HepG2 (cell line): ENCODE results near the gene VEZF1. TPM values are rescaled to one million over a fixed set of nuclear protein-coding genes. Genes with fewer than 3 reads are reported as not detected.
A peak's percentile ranks its signal among the peaks of the same experiment; 100 is the strongest.

Experiments
- CENPX ChIP-seq: sonication (generic); formaldehyde crosslinking; IDR thresholded peaks from 2 replicates; pipeline ENCODE4 v1.9.0; 2021; ENCODE audit warnings: mild to moderate bottlenecking, missing genetic modification reagents, moderate library complexity
- ETV6 ChIP-seq: sonication (generic); formaldehyde crosslinking; conservative IDR thresholded peaks from 2 replicates; pipeline ENCODE4 v1.4.0; 2020; ENCODE audit warnings: missing genetic modification reagents
- FOXM1 ChIP-seq: sonication (generic); formaldehyde crosslinking; IDR thresholded peaks from 2 replicates; pipeline ENCODE4 v1.5.0; 2020; ENCODE audit warnings: missing genetic modification reagents
- KAT7 ChIP-seq: IDR thresholded peaks from 2 replicates; pipeline ENCODE4 v1.6.1; 2018; ENCODE audit warnings: borderline replicate concordance, missing compliant biosample characterization
- KMT2B ChIP-seq: IDR thresholded peaks from 2 replicates; pipeline ENCODE4 v1.6.1; 2016; ENCODE audit warnings: missing genetic modification reagents, missing compliant biosample characterization
- MAF1 ChIP-seq: sonication (generic); formaldehyde crosslinking; IDR thresholded peaks from 2 replicates; pipeline ENCODE4 v1.5.0; 2020; ENCODE audit warnings: missing genetic modification reagents, borderline replicate concordance
- MLLT10 ChIP-seq: sonication (generic); formaldehyde crosslinking; IDR thresholded peaks from 2 replicates; pipeline ENCODE4 v1.4.0; 2020; ENCODE audit warnings: missing genetic modification reagents
- NFKBIZ ChIP-seq: IDR thresholded peaks from 2 replicates; pipeline ENCODE4 v1.6.1; 2018; ENCODE audit warnings: missing genetic modification reagents, missing compliant biosample characterization
- RFXAP ChIP-seq: sonication (generic); formaldehyde crosslinking; IDR thresholded peaks from 2 replicates; pipeline ENCODE4 v1.4.0; 2020; ENCODE audit warnings: missing genetic modification reagents, borderline replicate concordance
- RORA ChIP-seq: sonication (generic); formaldehyde crosslinking; IDR thresholded peaks from 2 replicates; pipeline ENCODE4 v1.5.0; 2020; ENCODE audit warnings: mild to moderate bottlenecking, missing genetic modification reagents, moderate library complexity
- SNAI1 ChIP-seq: sonication (generic); formaldehyde crosslinking; IDR thresholded peaks from 2 replicates; pipeline ENCODE4 v1.5.0; 2020; ENCODE audit warnings: mild to moderate bottlenecking, missing genetic modification reagents, borderline replicate concordance
- TBX3 ChIP-seq: fragments of 450-650 bp; IDR thresholded peaks from 2 replicates; pipeline ENCODE4 v1.6.1; 2017; ENCODE audit warnings: antibody characterized with exemption, mild to moderate bottlenecking, inconsistent platforms, borderline replicate concordance
- TEAD3 ChIP-seq: optimal IDR thresholded peaks from 2 replicates; pipeline ENCODE3; 2016; ENCODE audit warnings: borderline replicate concordance
- ZBTB33 ChIP-seq: sonication (generic); formaldehyde crosslinking; IDR thresholded peaks from 2 replicates; pipeline ENCODE4 v1.4.0; 2020; ENCODE audit warnings: missing genetic modification reagents
- ZMYM4 ChIP-seq: sonication (generic); formaldehyde crosslinking; IDR thresholded peaks from 2 replicates; pipeline ENCODE4 v1.8.1; 2023; ENCODE audit warnings: mild to moderate bottlenecking, missing genetic modification reagents
- ZNF225 ChIP-seq: sonication (generic); formaldehyde crosslinking; IDR thresholded peaks from 2 replicates; pipeline ENCODE4 v1.4.0; 2020; ENCODE audit warnings: mild to moderate bottlenecking, missing genetic modification reagents
- ZNF263 ChIP-seq: sonication (generic); formaldehyde crosslinking; IDR thresholded peaks from 2 replicates; pipeline ENCODE4 v1.4.0; 2020; ENCODE audit warnings: missing genetic modification reagents
- ZNF281 ChIP-seq: sonication (generic); formaldehyde crosslinking; IDR thresholded peaks from 2 replicates; pipeline ENCODE4 v1.4.0; 2020; ENCODE audit warnings: missing genetic modification reagents, borderline replicate concordance
- ZNF503 ChIP-seq: sonication (generic); formaldehyde crosslinking; IDR thresholded peaks from 2 replicates; pipeline ENCODE4 v1.4.0; 2020; ENCODE audit warnings: missing genetic modification reagents
- ZNF552 ChIP-seq: sonication (generic); formaldehyde crosslinking; IDR thresholded peaks from 2 replicates; pipeline ENCODE4 v1.9.0; 2022; ENCODE audit warnings: missing genetic modification reagents, mild to moderate bottlenecking, borderline replicate concordance
- ZNF615 ChIP-seq: sonication (generic); formaldehyde crosslinking; IDR thresholded peaks from 2 replicates; pipeline ENCODE4 v1.5.0; 2020; ENCODE audit warnings: mild to moderate bottlenecking, missing genetic modification reagents, borderline replicate concordance
- ZNF878 ChIP-seq: sonication (generic); formaldehyde crosslinking; IDR thresholded peaks from 2 replicates; pipeline ENCODE4 v1.8.1; 2023; ENCODE audit warnings: mild to moderate bottlenecking, missing genetic modification reagents, moderate library complexity
- ZSCAN21 ChIP-seq: sonication (generic); formaldehyde crosslinking; IDR thresholded peaks from 2 replicates; pipeline ENCODE4 v1.8.0; 2022; ENCODE audit warnings: mild to moderate bottlenecking, missing genetic modification reagents, moderate library complexity, borderline replicate concordance
- polyA plus RNA-seq, 8 experiments: library from polyadenylated mRNA; depleted of rRNA in 3 of 8; stranded (reverse) in 7 of 8; unstranded in 1 of 8; fragments of >200 nt; fragmentation: Illumina TruSeq in 4 of 8; extraction: Trizol in 4 of 8; gene quantifications; 2 replicates each; pipeline versions ENCODE4 v1.2.1 to v1.2.3, GENCODE V29; 2011 to 2016; ENCODE audit warnings: low read depth in 4 of 8, missing spikeins in 1 of 8, mixed read lengths in 1 of 8; ENCODE audit not compliant: insufficient read depth in 1 of 8
- total RNA-seq, 5 experiments: library from RNA; depleted of rRNA; stranded (reverse); fragments of >200 nt; fragmentation: Illumina TruSeq; extraction: Trizol; gene quantifications; 2 replicates each; pipeline ENCODE4 v1.2.3, GENCODE V29; 2016; ENCODE audit warnings: low read depth in 1 of 5

VEZF1 gene
- total and polyA plus RNA-seq, 2 of the 13 experiments (the other 11 are each of a cell fraction or from before 2014, with no cell fraction given): 45.9 to 49.7 TPM

DNA sequence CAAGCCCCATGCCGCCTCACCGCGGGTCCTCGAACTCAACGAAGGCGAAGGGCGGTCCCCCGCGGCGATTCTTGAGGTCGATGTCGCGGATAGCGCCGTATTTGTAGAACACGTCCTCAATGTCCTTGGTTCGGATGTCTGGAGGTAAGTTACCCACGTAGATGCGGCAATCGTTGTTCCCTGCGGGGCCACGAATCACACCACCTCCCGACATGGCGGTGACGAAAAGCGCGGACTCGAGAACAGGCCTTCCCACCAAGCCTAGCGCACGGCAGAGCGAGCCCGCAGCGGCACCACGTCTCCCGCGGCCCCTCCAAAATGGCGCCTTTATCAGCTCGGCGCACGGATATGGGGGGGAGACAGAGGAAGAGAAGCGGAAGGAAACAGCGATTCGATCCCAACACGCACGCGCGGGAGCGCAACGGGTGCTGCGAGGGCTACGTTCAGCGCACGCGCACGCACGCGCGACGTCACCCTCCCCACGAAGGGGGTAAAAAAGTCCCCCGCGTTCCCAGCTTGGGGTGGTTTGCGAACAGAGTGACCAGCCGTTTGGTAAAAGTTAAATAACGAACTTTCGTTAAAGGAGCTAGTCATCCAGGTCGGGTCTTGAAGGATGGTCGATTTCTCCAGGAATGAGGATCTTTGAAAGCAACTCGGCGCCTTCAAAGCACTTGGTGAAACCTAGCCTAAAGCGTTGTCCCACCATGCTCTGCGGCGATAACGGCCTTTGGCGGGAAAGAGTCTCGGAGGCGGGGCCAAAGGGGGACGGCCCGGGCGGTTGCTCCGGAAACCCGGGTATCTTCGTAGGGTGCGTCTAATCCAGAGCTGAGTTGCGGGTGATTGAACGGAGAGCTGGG is 19.1 kb upstream of the VEZF1 start, which contains the start of gene SRSF1 (continued):
- TF ChIP-seq ZNF878 (CRISPR knock-in tag): peak; percentile 97
- peak; percentile 96 for TF ChIP-seq ZMYM4 (CRISPR knock-in tag)
- 0 out of 2 replicates have a peak, but pooled peaks have one; percentile 83 for TF ChIP-seq FOXM1 (CRISPR knock-in tag)
- TF ChIP-seq NFKBIZ (CRISPR knock-in tag): peak; percentile 67; the same call in 1 of the 2 replicates
- TF ChIP-seq KMT2B (CRISPR knock-in tag): peak; percentile 85; the same call in 1 of the 2 replicates
- TF ChIP-seq ZNF281 (CRISPR knock-in tag): peak; percentile 76
- no peak; the same call in 1 of the 2 replicates for TF ChIP-seq ZNF263 (CRISPR knock-in tag)
- peak; percentile 27 for TF ChIP-seq TEAD3 (CRISPR knock-in tag)
- TF ChIP-seq KAT7 (CRISPR knock-in tag): peak; percentile 80; the same call in 1 of the 2 replicates
- peak; percentile 38; the same call in 1 of the 2 replicates for TF ChIP-seq RFXAP (CRISPR knock-in tag)
- 0 out of 2 replicates have a peak, but pooled peaks have one; percentile 29 for TF ChIP-seq ZNF615
- 0 out of 2 replicates have a peak, but pooled peaks have one; percentile 66 for TF ChIP-seq MAF1 (CRISPR knock-in tag)
- peak; percentile 88 for TF ChIP-seq ZNF503 (CRISPR knock-in tag)
- no peak for TF ChIP-seq RORA
- peak; percentile 87 for TF ChIP-seq ZNF225 (CRISPR knock-in tag)
- peak; percentile 64; the same call in 1 of the 2 replicates for TF ChIP-seq ZSCAN21
- TF ChIP-seq SNAI1 (CRISPR knock-in tag): peak; percentile 97
- TF ChIP-seq ETV6: peak; percentile 81; the same call in 1 of the 2 replicates
- TF ChIP-seq TBX3: peak; percentile 67; the same call in 1 of the 2 replicates
- TF ChIP-seq ZNF552 (CRISPR knock-in tag): no peak
- TF ChIP-seq CENPX (CRISPR knock-in tag): no peak
- TF ChIP-seq MLLT10 (CRISPR knock-in tag): peak; percentile 64; the same call in 1 of the 2 replicates
- TF ChIP-seq ZBTB33 (CRISPR knock-in tag): peak; percentile 44
